H1 (cell line): Measurements from ENCODE around the gene POC1B. TPM values are rescaled to one million over a fixed set of nuclear protein-coding genes. Genes with fewer than 3 reads are reported as not detected.

ENCODE experiments used
- CTCF ChIA-PET: fragments of 300-600 bp; sonication (Branson Sonifier 250); formaldehyde crosslinking; loops from one replicate; lab custom pipeline; 2021; ENCODE audit not compliant: partially characterized antibody; lab: Charles Lee
- POLR2A ChIA-PET: fragments of 300-600 bp; sonication (Branson Sonifier 250); formaldehyde crosslinking; loops from one replicate; lab custom pipeline; 2021; ENCODE audit warnings: inconsistent platforms; ENCODE audit not compliant: partially characterized antibody; lab: Charles Lee
- DNase-seq, 2 experiments: peaks; one replicate each; pipeline versions ENCODE4 v3.0.0 to v3.0.0-alpha.2; 2010 to 2022; ENCODE audit warnings: low spot score in 2 of 2, low read depth in 1 of 2, mixed read lengths in 1 of 2
- FAIRE-seq: peaks from 2 replicates; lab custom pipeline; 2011; peaks lifted over from hg19 to GRCh38; lab: Jason Lieb, UNC
- H2AFZ ChIP-seq: 2 replicates; pipeline ENCODE4 v1.8.1; 2012; ENCODE audit warnings: low read length, inconsistent platforms
- H2AK5ac ChIP-seq: 2 replicates; pipeline ENCODE4 v1.6.1; 2013; ENCODE audit warnings: low read depth, low read length
- H2BK120ac ChIP-seq: replicated peaks from 2 replicates; pipeline ENCODE3; 2013; ENCODE audit warnings: low read depth, low read length, inconsistent platforms
- H2BK12ac ChIP-seq: 2 replicates; pipeline ENCODE4 v1.6.1; 2013; ENCODE audit warnings: low read depth, low read length
- H2BK15ac ChIP-seq: 2 replicates; pipeline ENCODE4 v1.6.1; 2013; ENCODE audit warnings: low read length
- H2BK20ac ChIP-seq: 2 replicates; pipeline ENCODE4 v1.6.1; 2013; ENCODE audit warnings: low read length
- H2BK5ac ChIP-seq: 2 replicates; pipeline ENCODE4 v1.6.1; 2013; ENCODE audit warnings: low read depth, low read length
- H3K14ac ChIP-seq: 2 replicates; pipeline ENCODE4 v1.6.1; 2013; ENCODE audit warnings: inconsistent platforms; ENCODE audit not compliant: insufficient read length
- H3K18ac ChIP-seq: 2 replicates; pipeline ENCODE4 v1.6.1; 2013; ENCODE audit warnings: low read length; ENCODE audit errors: extremely low read depth
- H3K23ac ChIP-seq: 2 replicates; pipeline ENCODE4 v1.6.1; 2013; ENCODE audit warnings: inconsistent platforms; ENCODE audit not compliant: insufficient read length
- H3K23me2 ChIP-seq: 2 replicates; pipeline ENCODE4 v1.6.1; 2013; ENCODE audit warnings: low read depth, low read length
- H3K27ac ChIP-seq: 2 replicates; pipeline ENCODE4 v1.6.1; 2011; ENCODE audit warnings: low read depth, low read length, inconsistent platforms
- H3K27me3 ChIP-seq, 4 experiments: replicated peaks in 1 of 4; 1 replicate in 1 of 4; 2 replicates in 3 of 4; pipeline versions ENCODE4 v1.6.1 to v1.8.1; 2011 to 2013; ENCODE audit warnings: low read length in 3 of 4, mild to moderate bottlenecking in 3 of 4, inconsistent platforms in 2 of 4, mixed read lengths in 2 of 4, moderate library complexity in 1 of 4; ENCODE audit not compliant: control insufficient read depth in 3 of 4, insufficient read depth in 3 of 4; ENCODE audit errors: extremely low read depth in 1 of 4
- H3K36me3 ChIP-seq, 4 experiments: 2 replicates each; pipeline versions ENCODE4 v1.6.1 to v1.8.1; 2011 to 2013; ENCODE audit warnings: mild to moderate bottlenecking in 4 of 4, low read length in 3 of 4, moderate library complexity in 2 of 4, control low read depth in 1 of 4, inconsistent platforms in 1 of 4; ENCODE audit not compliant: insufficient read depth in 4 of 4, control insufficient read depth in 2 of 4
- H3K4ac ChIP-seq: replicated peaks from 2 replicates; pipeline ENCODE3; 2013; ENCODE audit warnings: low read length, low read depth, mixed read lengths, inconsistent platforms; ENCODE audit not compliant: insufficient read length
- H3K4me1 ChIP-seq, 4 experiments: replicated peaks in 1 of 4; 1 replicate in 1 of 4; 2 replicates in 3 of 4; pipeline versions ENCODE4 v1.6.1 to v1.8.1; 2011 to 2013; ENCODE audit warnings: low read length in 3 of 4, inconsistent platforms in 2 of 4, mixed read lengths in 1 of 4; ENCODE audit not compliant: insufficient read depth in 4 of 4, control insufficient read depth in 3 of 4
- H3K4me2 ChIP-seq, 2 experiments: 2 replicates each; pipeline versions ENCODE4 v1.6.1 to v1.8.1; 2011 to 2013; ENCODE audit warnings: low read depth in 2 of 2, low read length in 2 of 2, control low read depth in 1 of 2, inconsistent platforms in 1 of 2, mild to moderate bottlenecking in 1 of 2; ENCODE audit not compliant: insufficient read depth in 1 of 2
- H3K4me3 ChIP-seq, 4 experiments: fragments of 200-600, 300-600 bp in 1 of 4; sonication (generic), shearing (Covaris generic), sonication (Bioruptor Twin) in 1 of 4; 2 replicates each; pipeline versions ENCODE4 v1.5.1 to v1.8.1; 2011 to 2016; ENCODE audit warnings: low read length in 4 of 4, low read depth in 3 of 4, control low read depth in 2 of 4, inconsistent platforms in 2 of 4, mild to moderate bottlenecking in 2 of 4, mixed read lengths in 1 of 4, moderate library complexity in 1 of 4; ENCODE audit not compliant: insufficient read depth in 2 of 4; ENCODE audit errors: extremely low read depth in 1 of 4
- H3K56ac ChIP-seq: replicated peaks from 2 replicates; pipeline ENCODE3; 2013; ENCODE audit warnings: low read depth, mild to moderate bottlenecking, mixed read lengths, low read length, inconsistent platforms; ENCODE audit not compliant: insufficient read length
- H3K79me1 ChIP-seq: 2 replicates; pipeline ENCODE4 v1.6.1; 2013; ENCODE audit warnings: low read depth, low read length, control low read depth
- H3K79me2 ChIP-seq, 2 experiments: 2 replicates each; pipeline versions ENCODE4 v1.6.1 to v1.8.1; 2012 to 2013; ENCODE audit warnings: low read length in 2 of 2, mild to moderate bottlenecking in 2 of 2, inconsistent platforms in 1 of 2; ENCODE audit not compliant: insufficient read depth in 2 of 2, control insufficient read depth in 1 of 2
- H3K9ac ChIP-seq, 4 experiments: replicated peaks in 1 of 4; 1 replicate in 1 of 4; 2 replicates in 3 of 4; pipeline versions ENCODE4 v1.6.1 to v1.8.1; 2011 to 2013; ENCODE audit warnings: low read depth in 3 of 4, low read length in 3 of 4, control low read depth in 2 of 4, mild to moderate bottlenecking in 2 of 4, moderate library complexity in 2 of 4, inconsistent platforms in 1 of 4; ENCODE audit errors: extremely low read depth in 1 of 4
- H3K9me3 ChIP-seq, 2 experiments: 2 replicates each; pipeline versions ENCODE4 v1.6.1 to v1.8.1; 2012 to 2013; ENCODE audit warnings: mild to moderate bottlenecking in 2 of 2, moderate library complexity in 2 of 2, control low read depth in 1 of 2, inconsistent platforms in 1 of 2, low read depth in 1 of 2, low read length in 1 of 2, mixed read lengths in 1 of 2; ENCODE audit not compliant: insufficient read depth in 2 of 2
- H4K20me1 ChIP-seq, 2 experiments: replicated peaks in 1 of 2; 2 replicates each; pipeline versions ENCODE3 to v1.8.1; 2011 to 2013; ENCODE audit warnings: inconsistent platforms in 2 of 2, low read length in 2 of 2, mild to moderate bottlenecking in 1 of 2; ENCODE audit not compliant: insufficient read depth in 2 of 2, control insufficient read depth in 1 of 2
- H4K5ac ChIP-seq: 2 replicates; pipeline ENCODE4 v1.6.1; 2013; ENCODE audit warnings: low read length, low read depth, mixed read lengths, inconsistent platforms; ENCODE audit not compliant: insufficient read length
- H4K8ac ChIP-seq: 2 replicates; pipeline ENCODE4 v1.8.0; 2013; ENCODE audit warnings: mild to moderate bottlenecking, moderate library complexity, low read length, inconsistent platforms; ENCODE audit not compliant: insufficient read depth; ENCODE audit errors: extremely low read depth
- H4K91ac ChIP-seq: replicated peaks from 2 replicates; pipeline ENCODE3; 2013; ENCODE audit warnings: low read length, mixed read lengths, inconsistent platforms; ENCODE audit not compliant: insufficient read length
- ATF2 ChIP-seq: IDR thresholded peaks from 2 replicates; pipeline ENCODE4 v1.6.1; 2012; ENCODE audit warnings: low read length, inconsistent platforms
- BACH1 ChIP-seq: IDR thresholded peaks from 2 replicates; pipeline ENCODE4 v1.6.1; 2012; ENCODE audit warnings: low read length, improper control_type of control experiment
- CTCF ChIP-seq, 3 experiments: IDR thresholded peaks; 1 replicate in 2 of 3; 2 replicates in 1 of 3; pipeline versions ENCODE4 v1.5.1 to v1.6.1; 2011; ENCODE audit warnings: low read length in 3 of 3, mild to moderate bottlenecking in 3 of 3, inconsistent platforms in 2 of 3, low read depth in 1 of 3, moderate library complexity in 1 of 3; ENCODE audit not compliant: insufficient read depth in 1 of 3; ENCODE audit errors: control extremely low read depth in 1 of 3
- MAFK ChIP-seq: IDR thresholded peaks from 2 replicates; pipeline ENCODE4 v1.6.1; 2012; ENCODE audit warnings: low read depth, mild to moderate bottlenecking, improper control_type of control experiment, low read length
- POLR2A ChIP-seq, 2 experiments: IDR thresholded peaks; 1 replicate in 1 of 2; 2 replicates in 1 of 2; pipeline ENCODE4 v1.6.1; 2011; ENCODE audit warnings: low read depth in 2 of 2, low read length in 2 of 2, mild to moderate bottlenecking in 2 of 2; ENCODE audit errors: control extremely low read depth in 1 of 2
- RNF2 ChIP-seq: fragments of 200-900, 300-1000 bp; sonication (generic); IDR thresholded peaks from 2 replicates; pipeline ENCODE4 v1.7.1; 2016; ENCODE audit warnings: borderline replicate concordance, low read depth, mild to moderate bottlenecking, antibody characterized with exemption, low read length; ENCODE audit not compliant: poor library complexity, severe bottlenecking; ENCODE audit errors: missing control alignments
- RXRA ChIP-seq: IDR thresholded peaks from 2 replicates; pipeline ENCODE4 v1.6.1; 2011; ENCODE audit warnings: low read depth, mild to moderate bottlenecking, low read length, moderate library complexity; ENCODE audit not compliant: insufficient read depth
- SAP30 ChIP-seq: fragments of 300-600 bp; sonication (generic); IDR thresholded peaks from 2 replicates; pipeline ENCODE4 v1.7.1; 2012; ENCODE audit warnings: low read length, moderate library complexity, mild to moderate bottlenecking, inconsistent platforms; ENCODE audit not compliant: insufficient read depth, insufficient replicate concordance
- SP4 ChIP-seq: IDR thresholded peaks from 2 replicates; pipeline ENCODE4 v1.6.1; 2012; ENCODE audit warnings: low read length, inconsistent platforms
- YY1 ChIP-seq: IDR thresholded peaks from 2 replicates; pipeline ENCODE4 v1.6.1; 2011; ENCODE audit warnings: low read depth, mild to moderate bottlenecking, low read length
- WGBS, 2 experiments: shearing (Covaris generic) in 1 of 2; methylation state at CpG; one replicate each; pipeline versions ENCODE4 v1.1.6 to v1.1.7; 2013 to 2015; ENCODE audit warnings: low lambda C conversion rate in 2 of 2, mixed read lengths in 2 of 2, inconsistent platforms in 1 of 2, low coverage in 1 of 2, missing lambda C conversion rate in 1 of 2; ENCODE audit not compliant: insufficient replicate concordance in 2 of 2, insufficient coverage in 1 of 2, insufficient read length in 1 of 2; ENCODE audit errors: extremely low coverage in 1 of 2, missing lambda C conversion rate in 1 of 2; 5-methylcytosine and 5-hydroxymethylcytosine counted together
- polyA plus RNA-seq, 7 experiments: library from polyadenylated mRNA; depleted of rRNA in 3 of 7; stranded (reverse) in 5 of 7; unstranded in 2 of 7; fragments of >200 nt in 5 of 7; fragments of 200-250 nt in 2 of 7; gene quantifications; 1 replicate in 5 of 7; 2 replicates in 1 of 7; 4 replicates in 1 of 7; pipeline versions ENCODE4 v1.2.1 to v1.2.3, GENCODE V29; 2011 to 2013; ENCODE audit warnings: missing spikeins in 2 of 7, mixed read lengths in 2 of 7
- total RNA-seq: library from RNA; stranded (reverse); fragmentation: NEBNext Ultra II Directional; extraction: Animal tissue kit (Norgen Biotek cat#: 25700); gene quantifications from 2 replicates; pipeline ENCODE4 v1.2.1, GENCODE V29; 2021

Gene POC1B
- total and polyA plus RNA-seq, 2 of the 8 experiments (the other 6 are each of a cell fraction or from before 2014, with no cell fraction given) = 7.5 to 16.3 TPM

DNA sequence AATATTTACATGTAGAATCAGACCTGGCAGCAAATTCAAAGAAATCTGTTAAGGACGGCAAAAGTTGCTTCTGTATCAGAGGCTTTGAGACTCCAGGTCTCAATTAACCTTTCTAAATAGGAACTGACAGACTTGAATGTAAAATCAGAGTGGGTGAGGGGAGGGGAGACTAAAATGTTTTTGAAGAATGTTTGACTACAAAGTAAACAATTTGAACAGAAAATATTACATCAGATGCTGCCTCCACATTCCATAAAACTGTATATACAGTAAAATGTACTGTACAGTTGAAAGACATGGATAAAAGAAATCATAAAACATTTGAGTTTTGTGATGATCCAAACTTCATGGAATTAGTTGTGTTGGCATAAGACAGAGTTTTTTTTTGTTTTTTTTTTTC is 49.5 kb upstream of the POC1B start:
- ChIA-PET CTCF (no interaction called here), POLR2A (no interaction called here)
- H3K4me1 ChIP-seq = no peaks in the 10 kb centered on the region; a peak in 1 of 7 replicates
- no peak overlapping the region for H3K23ac ChIP-seq
- no peak overlapping the region for H4K5ac ChIP-seq
- no peak overlapping the region for H2AK5ac ChIP-seq
- no peak overlapping the region for H4K91ac ChIP-seq
- no peak overlapping the region for H3K18ac ChIP-seq
- FAIRE-seq (no peak), DNase-seq (no peak)
- H3K14ac ChIP-seq = no peak overlapping the region
- H3K4me3 ChIP-seq = no peak overlapping the region
- no peak overlapping the region for H2BK120ac ChIP-seq
- H3K4ac ChIP-seq = no peak overlapping the region
- H2AFZ ChIP-seq = no peak overlapping the region
- H3K27ac ChIP-seq = no peak overlapping the region
- WGBS, 2 experiments = 75% methylated on average over 1 of the region's 1 CpG; no CpG with 5 or more reads in 1 of the 2 experiments
- H3K9me3 ChIP-seq = no peaks in the 10 kb centered on the region
- H2BK12ac ChIP-seq = no peak overlapping the region
- H3K79me1 ChIP-seq = no peaks in the 10 kb centered on the region
- H3K4me2 ChIP-seq = no peak overlapping the region
- no peak overlapping the region for H3K9ac ChIP-seq
- no peaks in the 10 kb centered on the region for H3K27me3 ChIP-seq
- no peak overlapping the region for H2BK15ac ChIP-seq
- H3K36me3 ChIP-seq = no peaks in the 10 kb centered on the region
- H3K79me2 ChIP-seq = no peaks in the 10 kb centered on the region
- no peak overlapping the region for H2BK5ac ChIP-seq
- H3K56ac ChIP-seq = no peak overlapping the region
- no peak overlapping the region for H2BK20ac ChIP-seq
- no peak overlapping the region for H4K8ac ChIP-seq
- H4K20me1 ChIP-seq = no peaks in the 10 kb centered on the region
- no peaks in the 10 kb centered on the region for H3K23me2 ChIP-seq
- TF ChIP-seq SAP30 (no peak), CTCF (IDR thresholded peaks at IDR 0.05; ENCODE audit: control extremely low read depth in 1 of 3, insufficient read depth in 1 of 3, low read depth in 1 of 3, low read length in 3 of 3) (no peak), ATF2 (no peak), MAFK (no peak), RNF2 (no peak), BACH1 (no peak), POLR2A (IDR thresholded peaks at IDR 0.05; ENCODE audit: control extremely low read depth in 1 of 2, low read depth in 2 of 2, low read length in 2 of 2) (no peak), YY1 (no peak), SP4 (no peak), RXRA (no peak)
